ENCODE results near the gene DNM1L.

DNM1L gene

DNA sequence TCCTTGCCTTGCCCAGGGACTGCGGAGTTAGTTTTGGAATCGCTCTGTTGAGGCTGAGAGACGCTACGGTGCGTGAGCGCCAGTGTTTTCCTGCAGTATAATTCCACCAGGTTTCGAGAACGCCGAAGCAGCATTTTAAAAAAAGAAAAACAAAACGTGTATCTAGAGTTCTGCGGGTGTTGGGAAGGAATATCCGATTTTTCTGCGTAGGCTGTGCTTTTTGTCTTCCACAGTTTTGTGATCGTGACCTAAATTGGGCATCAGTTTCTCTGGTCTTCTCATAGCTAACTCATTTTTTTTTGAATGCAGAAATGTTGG lies 778 bp downstream of the DNM1L start:
- TF ChIP-seq, protein P1, sequence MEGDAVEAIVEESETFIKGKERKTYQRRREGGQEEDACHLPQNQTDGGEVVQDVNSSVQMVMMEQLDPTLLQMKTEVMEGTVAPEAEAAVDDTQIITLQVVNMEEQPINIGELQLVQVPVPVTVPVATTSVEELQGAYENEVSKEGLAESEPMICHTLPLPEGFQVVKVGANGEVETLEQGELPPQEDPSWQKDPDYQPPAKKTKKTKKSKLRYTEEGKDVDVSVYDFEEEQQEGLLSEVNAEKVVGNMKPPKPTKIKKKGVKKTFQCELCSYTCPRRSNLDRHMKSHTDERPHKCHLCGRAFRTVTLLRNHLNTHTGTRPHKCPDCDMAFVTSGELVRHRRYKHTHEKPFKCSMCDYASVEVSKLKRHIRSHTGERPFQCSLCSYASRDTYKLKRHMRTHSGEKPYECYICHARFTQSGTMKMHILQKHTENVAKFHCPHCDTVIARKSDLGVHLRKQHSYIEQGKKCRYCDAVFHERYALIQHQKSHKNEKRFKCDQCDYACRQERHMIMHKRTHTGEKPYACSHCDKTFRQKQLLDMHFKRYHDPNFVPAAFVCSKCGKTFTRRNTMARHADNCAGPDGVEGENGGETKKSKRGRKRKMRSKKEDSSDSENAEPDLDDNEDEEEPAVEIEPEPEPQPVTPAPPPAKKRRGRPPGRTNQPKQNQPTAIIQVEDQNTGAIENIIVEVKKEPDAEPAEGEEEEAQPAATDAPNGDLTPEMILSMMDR (conservative IDR thresholded peaks at IDR 0.05; ENCODE audit: low read length): no peak
- DNase-seq (ENCODE audit: low read depth): no peak
- peak overlapping the region; percentile 86 for H3K4me3 ChIP-seq (ENCODE audit: low read length)

GRCh38 chr12:32680787-32681186 lies 1.7 kb downstream of the DNM1L start:
- no peak for DNase-seq (ENCODE audit: low read depth)
- peak overlapping the region; percentile 86 for H3K4me3 ChIP-seq (ENCODE audit: low read length)
- TF ChIP-seq, protein P1 (conservative IDR thresholded peaks at IDR 0.05; ENCODE audit: low read length): no peak

DNA sequence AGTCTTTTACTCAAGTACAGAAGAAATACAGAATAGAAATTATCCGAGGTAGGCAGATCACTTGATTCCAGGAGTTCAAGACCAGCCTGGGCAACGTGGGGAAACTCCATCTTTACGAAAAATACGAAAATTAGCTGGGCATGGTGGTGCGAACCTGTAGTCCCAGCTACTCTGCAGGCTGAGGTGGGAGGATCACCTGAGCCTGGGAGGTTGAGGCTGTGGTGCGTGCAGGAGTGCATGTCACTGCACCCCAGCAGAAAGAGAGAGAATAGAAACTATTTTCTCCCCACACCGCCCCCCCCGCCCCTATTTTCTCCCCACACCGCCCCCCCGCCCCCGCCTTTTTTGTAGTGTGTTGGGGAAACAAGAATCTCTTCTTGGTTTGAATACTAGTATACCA lies 2.2 kb downstream of the DNM1L start:
- TF ChIP-seq, protein P1 (conservative IDR thresholded peaks at IDR 0.05; ENCODE audit: low read length): no peak

DNA sequence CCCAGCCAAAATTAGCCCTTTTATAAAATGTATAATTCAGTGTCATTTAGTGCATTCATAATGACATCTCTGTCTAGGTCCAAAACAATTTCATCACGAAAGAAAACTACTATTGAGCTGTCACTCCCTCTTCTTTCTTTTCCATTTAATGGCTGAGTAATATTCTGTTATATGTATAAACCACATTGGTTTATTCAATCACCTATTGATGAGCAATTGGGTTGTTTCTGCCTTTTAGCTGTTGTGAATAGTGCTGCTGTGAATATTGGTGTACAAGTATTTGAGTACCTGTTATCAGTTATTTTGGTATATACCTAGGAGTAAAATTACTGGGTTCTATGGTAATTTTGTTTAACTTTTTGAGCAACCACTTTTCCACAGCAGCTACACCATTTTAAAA lies 7.2 kb downstream of the DNM1L start:
- no peak for DNase-seq (ENCODE audit: low read depth)
- TF ChIP-seq, protein P1 (conservative IDR thresholded peaks at IDR 0.05; ENCODE audit: low read length): no peak
- no peak overlapping the region for H3K4me3 ChIP-seq (ENCODE audit: low read length)

More for the DNA sequence above, 2.2 kb downstream of the DNM1L start:
- H3K4me3 ChIP-seq (ENCODE audit: low read length): no peak overlapping the region
- DNase-seq (ENCODE audit: low read depth): no peak

GRCh38 chr12:32688786-32689185 lies 9.7 kb downstream of the DNM1L start:
- no peak overlapping the region for H3K4me3 ChIP-seq (ENCODE audit: low read length)
- no peak for DNase-seq (ENCODE audit: low read depth)
- TF ChIP-seq, protein P1 (conservative IDR thresholded peaks at IDR 0.05; ENCODE audit: low read length): no peak

- H3K4me3 ChIP-seq (ENCODE audit: low read length): no peak overlapping the region
- TF ChIP-seq, protein P1 (conservative IDR thresholded peaks at IDR 0.05; ENCODE audit: low read length): no peak
- DNase-seq (ENCODE audit: low read depth): no peak
Measured at GRCh38 chr12:32690927-32691326, 11.8 kb downstream of the DNM1L start.

- DNase-seq (ENCODE audit: low read depth): no peak
- TF ChIP-seq, protein P1 (conservative IDR thresholded peaks at IDR 0.05; ENCODE audit: low read length): no peak
Measured at GRCh38 chr12:32692358-32692757, 13.3 kb downstream of the DNM1L start.

More at GRCh38 chr12:32692358-32692757, 13.3 kb downstream of the DNM1L start:
- no peak overlapping the region for H3K4me3 ChIP-seq (ENCODE audit: low read length)

All from AG10803 (cell line).